ENCODE measurements around the gene PHF20. TPM values are rescaled to one million over a fixed set of nuclear protein-coding genes. Genes with fewer than 3 reads are reported as not detected.

The PHF20 gene
- total and polyA plus RNA-seq, 12 donors = 23.4 to 44.7 (median 36.0) TPM

GRCh38 chr20:35974256-35974655 is 202.4 kb downstream of the PHF20 start:
- TF ChIP-seq, protein P1, sequence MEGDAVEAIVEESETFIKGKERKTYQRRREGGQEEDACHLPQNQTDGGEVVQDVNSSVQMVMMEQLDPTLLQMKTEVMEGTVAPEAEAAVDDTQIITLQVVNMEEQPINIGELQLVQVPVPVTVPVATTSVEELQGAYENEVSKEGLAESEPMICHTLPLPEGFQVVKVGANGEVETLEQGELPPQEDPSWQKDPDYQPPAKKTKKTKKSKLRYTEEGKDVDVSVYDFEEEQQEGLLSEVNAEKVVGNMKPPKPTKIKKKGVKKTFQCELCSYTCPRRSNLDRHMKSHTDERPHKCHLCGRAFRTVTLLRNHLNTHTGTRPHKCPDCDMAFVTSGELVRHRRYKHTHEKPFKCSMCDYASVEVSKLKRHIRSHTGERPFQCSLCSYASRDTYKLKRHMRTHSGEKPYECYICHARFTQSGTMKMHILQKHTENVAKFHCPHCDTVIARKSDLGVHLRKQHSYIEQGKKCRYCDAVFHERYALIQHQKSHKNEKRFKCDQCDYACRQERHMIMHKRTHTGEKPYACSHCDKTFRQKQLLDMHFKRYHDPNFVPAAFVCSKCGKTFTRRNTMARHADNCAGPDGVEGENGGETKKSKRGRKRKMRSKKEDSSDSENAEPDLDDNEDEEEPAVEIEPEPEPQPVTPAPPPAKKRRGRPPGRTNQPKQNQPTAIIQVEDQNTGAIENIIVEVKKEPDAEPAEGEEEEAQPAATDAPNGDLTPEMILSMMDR (IDR thresholded peaks at IDR 0.05) = no peak

GRCh38 chr20:35975576-35976373 is 204.0 kb downstream of the PHF20 start:
- no peaks in the 10 kb centered on the region for H3K36me3 ChIP-seq
- 67 to 71% methylated on average over 9 of the region's 9 CpGs for WGBS, 2 donors
- ATAC-seq (peak in 2 of 8 donors; percentile 16 to 73), DNase-seq (no peak)
- intact Hi-C loops (cut with DNase I) = no loop called here
- no peaks in the 10 kb centered on the region for H3K27me3 ChIP-seq
- H3K4me3 ChIP-seq = no peak overlapping the region
- peaks cover 0 to 10% (median 0%) of the 10 kb centered on the region in 11 donors for H3K9me3 ChIP-seq
- TF ChIP-seq, protein P1 (IDR thresholded peaks at IDR 0.05) = no peak
- peaks cover 0 to 13% (median 0%) of the 10 kb centered on the region in 9 donors for H3K4me1 ChIP-seq
- no peak overlapping the region for H3K27ac ChIP-seq

More at GRCh38 chr20:35974256-35974655, 202.4 kb downstream of the PHF20 start:
- WGBS, 2 donors = 83 to 84% methylated on average over 4 of the region's 4 CpGs
- DNase-seq (no peak), ATAC-seq (no peak)
- Histone ChIP-seq H3K9me3 (peaks cover 0 to 10% (median 0%) of the 10 kb centered on the region in 11 donors), H3K27ac (no peak overlapping the region), H3K36me3 (no peaks in the 10 kb centered on the region), H3K27me3 (no peaks in the 10 kb centered on the region), H3K4me3 (no peak overlapping the region), H3K4me1 (peaks cover 0 to 13% (median 0%) of the 10 kb centered on the region in 9 donors)
- intact Hi-C loops (cut with DNase I) = no loop called here

- no peaks in the 10 kb centered on the region for H3K27me3 ChIP-seq
- H3K36me3 ChIP-seq = no peaks in the 10 kb centered on the region
- TF ChIP-seq, protein P1 (IDR thresholded peaks at IDR 0.05) = no peak
- intact Hi-C loops (cut with DNase I) = no loop called here
- no peak overlapping the region for H3K27ac ChIP-seq
- DNase-seq (no peak), ATAC-seq (no peak)
- peaks cover 0 to 13% (median 0%) of the 10 kb centered on the region in 9 donors for H3K4me1 ChIP-seq
- WGBS, 2 donors = 84 to 93% methylated on average over 9 of the region's 9 CpGs
- no peaks in the 10 kb centered on the region for H3K9me3 ChIP-seq
- no peak overlapping the region for H3K4me3 ChIP-seq
These were observed 206.3 kb downstream of the PHF20 start for GRCh38 chr20:35978041-35978513.

- no peak for ATAC-seq
These were observed 207.7 kb downstream of the PHF20 start for GRCh38 chr20:35979544-35979943.

More at GRCh38 chr20:35979544-35979943, 207.7 kb downstream of the PHF20 start:
- H3K4me3 ChIP-seq = no peak overlapping the region
- WGBS, 2 donors = 65 to 74% methylated on average over 5 of the region's 5 CpGs
- H3K9me3 ChIP-seq = no peaks in the 10 kb centered on the region
- no peak overlapping the region for H3K27ac ChIP-seq
- intact Hi-C loops (cut with DNase I) = no loop called here
- no peak for DNase-seq
- H3K4me1 ChIP-seq = peaks cover 0 to 13% (median 0%) of the 10 kb centered on the region in 9 donors
- TF ChIP-seq, protein P1 (IDR thresholded peaks at IDR 0.05) = no peak
- no peaks in the 10 kb centered on the region for H3K27me3 ChIP-seq
- no peaks in the 10 kb centered on the region for H3K36me3 ChIP-seq
